ENCODE data around the gene ARL6IP5. TPM values are rescaled to one million over a fixed set of nuclear protein-coding genes. Genes with fewer than 3 reads are reported as not detected.

ARL6IP5 gene
- total and polyA plus RNA-seq, 2 donors (not counting 3 experiments of a cell fraction or from before 2014, with no cell fraction given), result 96.9 to 116 TPM

- no peak overlapping the region for H3K4me3 ChIP-seq (replicated peaks in 1 of 3; ENCODE audit: insufficient read depth in 1 of 3, low read depth in 1 of 3, low read length in 3 of 3)
- H3K27me3 ChIP-seq (ENCODE audit: control insufficient read depth in 2 of 2, insufficient read depth in 2 of 2, low read length in 2 of 2), result no peaks in the 10 kb centered on the region
- H3K9me1 ChIP-seq (replicated peaks; ENCODE audit: control insufficient read depth, extremely low read depth, insufficient read depth, low read length), result no peaks in the 10 kb centered on the region
- no peak for TF ChIP-seq MAX (IDR thresholded peaks at IDR 0.05; ENCODE audit: insufficient read depth, insufficient read length)
- no peak for TF ChIP-seq EZH2 (IDR thresholded peaks at IDR 0.05; ENCODE audit: borderline replicate concordance, low read depth, low read length, severe bottlenecking)
- TF ChIP-seq POLR2AphosphoS5 (IDR thresholded peaks at IDR 0.05; ENCODE audit: insufficient read depth, low read depth, low read length), result no peak
- TF ChIP-seq GATA2 (IDR thresholded peaks at IDR 0.05; ENCODE audit: insufficient read depth, insufficient read length, low read depth, low read length), result no peak
- TF ChIP-seq POLR2A (IDR thresholded peaks at IDR 0.05; ENCODE audit: low read depth, low read length), result no peak
- no peak for TF ChIP-seq FOS (IDR thresholded peaks at IDR 0.05; ENCODE audit: borderline replicate concordance, insufficient read depth, low read length)
- TF ChIP-seq MYC (IDR thresholded peaks at IDR 0.05; ENCODE audit: low read depth, low read length), result no peak
- TF ChIP-seq CTCF (IDR thresholded peaks at IDR 0.05; ENCODE audit: extremely low read depth in 1 of 2, insufficient read depth in 1 of 2, low read depth in 1 of 2, low read length in 2 of 2), result no peak
- TF ChIP-seq JUN (IDR thresholded peaks at IDR 0.05; ENCODE audit: borderline replicate concordance, insufficient read depth, insufficient read length, low read depth), result no peak
- peaks cover 6% of the 10 kb centered on the region for H3K79me2 ChIP-seq (ENCODE audit: control insufficient read depth, insufficient read depth, low read length)
- H2AFZ ChIP-seq (ENCODE audit: low read depth, low read length), result no peak overlapping the region
- no peak overlapping the region for H3K27ac ChIP-seq (ENCODE audit: insufficient read depth, low read depth, low read length)
- ChIA-PET CTCF (interaction anchor here (1.6 to 4.0 kb wide), 2 partner anchors 14 to 16 kb away, joined by 3 to 17 read pairs; no protein-coding TSS in a partner anchor), POLR2A (no interaction called here)
- peaks cover 14 to 15% of the 10 kb centered on the region in 2 experiments for H3K36me3 ChIP-seq (ENCODE audit: control insufficient read depth in 2 of 2, extremely low read depth in 1 of 2, insufficient read depth in 2 of 2, low read length in 2 of 2)
- DNase-seq (ENCODE audit: low read depth, low spot score) (no peak), FAIRE-seq (no peak)
- no peak overlapping the region for H3K4me2 ChIP-seq (ENCODE audit: insufficient read depth, low read length)
- H4K20me1 ChIP-seq (replicated peaks; ENCODE audit: control insufficient read depth, extremely low read depth, insufficient read depth, low read length), result no peaks in the 10 kb centered on the region
- intact Hi-C loops (cut with micrococcal nuclease), result no loop called here
- dilution Hi-C loops (cut with MboI; ENCODE audit: extremely low pct_ligation_motif_present, low sequenced_read_pairs), result no loop called here
- peaks cover 11% of the 10 kb centered on the region for H3K4me1 ChIP-seq (ENCODE audit: control insufficient read depth, extremely low read depth, insufficient read depth, low read length)
- no peak overlapping the region for H3K9ac ChIP-seq (replicated peaks; ENCODE audit: extremely low read depth, insufficient read depth, low read length)
- no peaks in the 10 kb centered on the region for H3K9me3 ChIP-seq (replicated peaks; ENCODE audit: control insufficient read depth, insufficient read depth, low read length)
- no TSS peak for BruUV-seq (replicated peaks)
Measured at GRCh38 chr3:69104586-69104985, 19.8 kb downstream of the ARL6IP5 start.
